ENCODE measurements around the gene DHODH. TPM values are rescaled to one million over a fixed set of nuclear protein-coding genes. Genes with fewer than 3 reads are reported as not detected.
A peak's percentile ranks its signal among the peaks of the same experiment; 100 is the strongest.

The DHODH gene
- total and polyA plus RNA-seq, 2 of the 13 experiments (the other 11 are each of a cell fraction or from before 2014, with no cell fraction given) = 10.7 to 16.4 TPM

GRCh38 chr16:72072514-72073342, 64.2 kb downstream of the DHODH start (continued):
- TF ChIP-seq ZNF510 (CRISPR knock-in tag; IDR thresholded peaks at IDR 0.05; ENCODE audit: low read depth) = no peak
- no peak for TF ChIP-seq ZNF546 (CRISPR knock-in tag; conservative IDR thresholded peaks at IDR 0.05)
- TF ChIP-seq GRHL1 (CRISPR knock-in tag; conservative IDR thresholded peaks at IDR 0.05) = no peak
- TF ChIP-seq ZBTB3 (CRISPR knock-in tag; IDR thresholded peaks at IDR 0.05; ENCODE audit: borderline replicate concordance, low read depth) = no peak
- peak; percentile 31; the same call in 1 of the 2 replicates for TF ChIP-seq SOX13 (IDR thresholded peaks at IDR 0.05)
- peak in 1 of 2 experiments; percentile 81; a peak in 2 of 4 replicates for TF ChIP-seq SOX13 (CRISPR knock-in tag; conservative IDR thresholded peaks at IDR 0.05 in 1 of 2, IDR thresholded peaks at IDR 0.05 in 1 of 2)
- no peak for TF ChIP-seq ZNF414 (CRISPR knock-in tag; IDR thresholded peaks at IDR 0.05)
- TF ChIP-seq PPARG (CRISPR knock-in tag; conservative IDR thresholded peaks at IDR 0.05) = no peak
- TF ChIP-seq ZNF468 (CRISPR knock-in tag; IDR thresholded peaks at IDR 0.05) = no peak
- TF ChIP-seq RAD21 (CRISPR knock-in tag; IDR thresholded peaks at IDR 0.05) = no peak; the same call in 1 of the 2 replicates
- TF ChIP-seq ZNF770 (CRISPR knock-in tag; IDR thresholded peaks at IDR 0.05) = 0 out of 2 replicates have a peak, but pooled peaks have one; percentile 37
- TF ChIP-seq ZBTB1 (CRISPR knock-in tag; IDR thresholded peaks at IDR 0.05; ENCODE audit: borderline replicate concordance) = no peak
- TF ChIP-seq ZNF737 (CRISPR knock-in tag; IDR thresholded peaks at IDR 0.05; ENCODE audit: borderline replicate concordance) = no peak
- TF ChIP-seq ZFX (CRISPR knock-in tag; IDR thresholded peaks at IDR 0.05; ENCODE audit: low read depth) = no peak; the same call in 1 of the 2 replicates
- peak; percentile 48; the same call in 1 of the 2 replicates for TF ChIP-seq NFKBIZ (CRISPR knock-in tag; IDR thresholded peaks at IDR 0.05)
- TF ChIP-seq ZBTB4 (CRISPR knock-in tag; IDR thresholded peaks at IDR 0.05; ENCODE audit: borderline replicate concordance) = no peak; the same call in 1 of the 2 replicates
- 0 out of 2 replicates have a peak, but pooled peaks have one; percentile 7 for TF ChIP-seq BCL3 (CRISPR knock-in tag; IDR thresholded peaks at IDR 0.05)
- no peak for TF ChIP-seq KLF12 (CRISPR knock-in tag; IDR thresholded peaks at IDR 0.05; ENCODE audit: borderline replicate concordance)
- peak; percentile 89 for TF ChIP-seq GFI1 (CRISPR knock-in tag; IDR thresholded peaks at IDR 0.05; ENCODE audit: borderline replicate concordance)
